ENCODE data around the gene GAGE12E.
"Not testable (repeated sequence)": the region's sequence is repeated elsewhere in the genome, so short reads cannot be mapped to it uniquely, and the experiment has no call there.

GAGE12E gene, protein sequence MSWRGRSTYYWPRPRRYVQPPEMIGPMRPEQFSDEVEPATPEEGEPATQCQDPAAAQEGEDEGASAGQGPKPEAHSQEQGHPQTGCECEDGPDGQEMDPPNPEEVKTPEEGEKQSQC

DNA sequence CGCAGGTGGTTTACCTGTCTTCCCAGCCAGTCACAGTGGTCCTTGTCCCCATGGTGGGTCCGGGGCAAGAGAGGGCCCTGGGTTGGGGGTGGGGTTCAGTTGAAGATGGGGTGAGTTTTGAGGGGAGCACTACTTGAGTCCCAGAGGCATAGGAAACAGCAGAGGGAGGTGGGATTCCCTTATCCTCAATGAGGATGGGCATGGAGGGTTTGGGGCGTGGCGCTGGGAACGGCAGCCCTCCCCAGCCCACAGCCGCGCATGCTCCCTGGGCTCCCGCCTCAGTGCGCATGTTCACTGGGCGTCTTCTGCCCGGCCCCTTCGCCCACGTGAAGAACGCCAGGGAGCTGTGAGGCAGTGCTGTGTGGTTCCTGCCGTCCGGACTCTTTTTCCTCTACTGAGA is at the start of gene GAGE12E:
TSS of gene GAGE12E (plus strand) at position 301 of the 400 bp plus-strand sequence. CDS start 1,155 bp downstream, outside the sequence.
- DNase-seq: not testable (repeated sequence)

DNA sequence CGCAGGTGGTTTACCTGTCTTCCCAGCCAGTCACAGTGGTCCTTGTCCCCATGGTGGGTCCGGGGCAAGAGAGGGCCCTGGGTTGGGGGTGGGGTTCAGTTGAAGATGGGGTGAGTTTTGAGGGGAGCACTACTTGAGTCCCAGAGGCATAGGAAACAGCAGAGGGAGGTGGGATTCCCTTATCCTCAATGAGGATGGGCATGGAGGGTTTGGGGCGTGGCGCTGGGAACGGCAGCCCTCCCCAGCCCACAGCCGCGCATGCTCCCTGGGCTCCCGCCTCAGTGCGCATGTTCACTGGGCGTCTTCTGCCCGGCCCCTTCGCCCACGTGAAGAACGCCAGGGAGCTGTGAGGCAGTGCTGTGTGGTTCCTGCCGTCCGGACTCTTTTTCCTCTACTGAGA is 19.2 kb upstream of the GAGE12E start, which contains the start of gene GAGE12C:
TSS of gene GAGE12C (plus strand) at position 301 of the 400 bp plus-strand sequence. CDS start 1,155 bp downstream, outside the sequence.
- DNase-seq: not testable (repeated sequence)

DNA sequence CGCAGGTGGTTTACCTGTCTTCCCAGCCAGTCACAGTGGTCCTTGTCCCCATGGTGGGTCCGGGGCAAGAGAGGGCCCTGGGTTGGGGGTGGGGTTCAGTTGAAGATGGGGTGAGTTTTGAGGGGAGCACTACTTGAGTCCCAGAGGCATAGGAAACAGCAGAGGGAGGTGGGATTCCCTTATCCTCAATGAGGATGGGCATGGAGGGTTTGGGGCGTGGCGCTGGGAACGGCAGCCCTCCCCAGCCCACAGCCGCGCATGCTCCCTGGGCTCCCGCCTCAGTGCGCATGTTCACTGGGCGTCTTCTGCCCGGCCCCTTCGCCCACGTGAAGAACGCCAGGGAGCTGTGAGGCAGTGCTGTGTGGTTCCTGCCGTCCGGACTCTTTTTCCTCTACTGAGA is 9.7 kb upstream of the GAGE12E start, which contains the start of gene GAGE12D:
TSS of gene GAGE12D (plus strand) at position 301 of the 400 bp plus-strand sequence. CDS start 1,155 bp downstream, outside the sequence.
- DNase-seq: not testable (repeated sequence)

- DNase-seq: not testable (repeated sequence)
These were observed 9.5 kb downstream of the GAGE12E start, which contains the start of gene GAGE12F for GRCh38 chrX:49560542-49560941. Gene GAGE12F (plus strand): TSS chrX:49560842. CDS start chrX:49561997, 1,155 bp downstream.

- DNase-seq: not testable (repeated sequence)
These were observed 17.6 kb downstream of the GAGE12E start for GRCh38 chrX:49568728-49569127.

DNA sequence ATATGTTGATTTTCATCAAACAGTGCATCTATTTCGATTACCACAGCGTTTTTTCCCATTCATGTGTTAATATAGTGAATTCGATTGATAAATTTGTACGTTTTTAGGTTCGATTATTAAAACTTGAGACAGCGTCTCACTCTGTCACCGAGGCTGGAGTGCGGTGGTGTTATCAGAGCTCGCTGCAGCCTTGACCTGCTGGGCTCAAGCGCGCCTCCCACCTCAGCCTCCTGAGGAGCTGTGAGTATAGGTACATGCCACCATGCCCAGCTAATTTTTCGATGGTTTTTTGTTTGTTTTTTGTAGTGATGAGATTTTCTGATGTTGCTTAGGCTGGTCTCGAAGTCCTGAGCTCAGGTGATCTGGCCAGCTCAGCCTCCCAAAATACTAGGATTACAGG is 18.1 kb downstream of the GAGE12E start:
- DNase-seq: not testable (repeated sequence)

- DNase-seq: not testable (repeated sequence)
These were observed 19.0 kb downstream of the GAGE12E start, which contains the start of gene GAGE12G for GRCh38 chrX:49570100-49570499. Gene GAGE12G (plus strand): TSS chrX:49570400. CDS start chrX:49571555, 1,155 bp downstream.

GRCh38 chrX:49579649-49580048 is 28.6 kb downstream of the GAGE12E start, which contains the start of gene GAGE12H:
Gene GAGE12H (plus strand): TSS chrX:49579949. CDS start chrX:49581104, 1,155 bp downstream.
- DNase-seq: not testable (repeated sequence)

- DNase-seq: not testable (repeated sequence)
These were observed 38.1 kb downstream of the GAGE12E start, which contains the start of gene GAGE2A for GRCh38 chrX:49589196-49589595. Gene GAGE2A (plus strand): TSS chrX:49589496. CDS start chrX:49590651, 1,155 bp downstream.

DNA sequence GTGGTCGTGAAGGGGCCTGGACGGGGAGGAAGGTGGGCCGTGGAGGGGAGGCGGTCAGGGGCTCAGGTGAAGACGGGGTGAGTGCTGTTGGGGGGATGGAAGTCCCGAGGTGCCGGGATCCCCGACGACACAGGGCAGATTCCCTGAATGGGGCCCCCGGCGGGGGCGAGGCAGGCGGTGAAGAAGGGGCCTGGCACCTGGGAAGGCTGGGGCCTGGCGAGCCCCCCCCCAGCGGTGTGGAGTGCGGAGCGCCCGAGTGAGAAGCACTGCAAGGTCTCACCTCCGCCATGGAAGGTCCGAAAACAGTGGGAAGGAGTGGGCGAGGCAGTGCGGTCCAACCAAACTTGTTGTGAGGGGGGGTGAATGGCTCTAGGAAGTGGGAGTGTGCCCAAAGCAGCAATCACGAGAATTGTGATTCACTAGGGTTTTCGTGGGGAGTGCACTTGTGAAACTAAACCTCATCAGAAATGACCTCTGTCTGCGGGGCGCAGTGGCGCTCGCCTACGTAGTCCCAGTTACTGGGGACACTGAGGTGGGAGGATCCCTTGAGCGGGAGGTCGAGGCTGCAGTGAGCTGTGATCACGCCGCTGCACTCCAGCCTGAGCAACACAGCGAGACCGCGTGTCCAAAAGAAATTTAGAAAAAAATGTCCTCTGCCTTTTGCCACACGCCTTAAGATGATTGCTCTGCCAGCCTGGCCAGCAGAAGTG is 38.8 kb downstream of the GAGE12E start:
- DNase-seq: not testable (repeated sequence)

GRCh38 chrX:49590488-49590887 is 39.4 kb downstream of the GAGE12E start:
- DNase-seq: not testable (repeated sequence)

GRCh38 chrX:49598720-49599119 is 47.6 kb downstream of the GAGE12E start, which contains the start of gene GAGE1:
Gene GAGE1 (plus strand): TSS chrX:49599020. CDS start chrX:49600175, 1,155 bp downstream.
- DNase-seq: not testable (repeated sequence)
